IPS-NIHi7 (cell line): ENCODE data around the gene MAP4K5.
A peak's percentile ranks its signal among the peaks of the same experiment; 100 is the strongest.

Source experiments
- DNase-seq: peaks from one replicate; pipeline ENCODE4 v3.0.0; 2012; ENCODE audit warnings: mixed read lengths; ENCODE audit errors: extremely low spot score

Gene MAP4K5

GRCh38 chr14:50399251-50400032, 132.9 kb downstream of the MAP4K5 start:
- DNase-seq = no peak

- no peak for DNase-seq
These were observed 134.2 kb downstream of the MAP4K5 start for GRCh38 chr14:50398189-50398580.

- no peak for DNase-seq
These were observed 134.8 kb downstream of the MAP4K5 start for GRCh38 chr14:50397390-50398188.

- DNase-seq = peak; percentile 78
These were observed 135.6 kb downstream of the MAP4K5 start, which contains the start of gene CDKL1 for GRCh38 chr14:50396631-50397389. Gene CDKL1, minus strand, starts transcription at chr14:50396881. Its CDS starts 1,013 bp downstream, at chr14:50395868.

- DNase-seq = no peak
These were observed 136.9 kb downstream of the MAP4K5 start for GRCh38 chr14:50395448-50395847.

GRCh38 chr14:50394713-50395112, 137.7 kb downstream of the MAP4K5 start:
- DNase-seq = no peak

- DNase-seq = no peak
These were observed 142.5 kb downstream of the MAP4K5 start for GRCh38 chr14:50389668-50390441.

- DNase-seq = peak; percentile 68
These were observed 144.0 kb downstream of the MAP4K5 start for GRCh38 chr14:50388256-50388931.

- DNase-seq = no peak
These were observed 144.8 kb downstream of the MAP4K5 start for GRCh38 chr14:50387548-50387947.

- no peak for DNase-seq
These were observed 148.6 kb downstream of the MAP4K5 start for GRCh38 chr14:50383618-50384225.

GRCh38 chr14:50381823-50382287, 150.5 kb downstream of the MAP4K5 start:
- DNase-seq = no peak

GRCh38 chr14:50381008-50381407, 151.4 kb downstream of the MAP4K5 start:
- DNase-seq = no peak

- DNase-seq = no peak
These were observed 151.9 kb downstream of the MAP4K5 start for GRCh38 chr14:50380455-50380854.

- DNase-seq = no peak
These were observed 152.8 kb downstream of the MAP4K5 start for GRCh38 chr14:50379563-50379962.

- no peak for DNase-seq
These were observed 154.8 kb downstream of the MAP4K5 start for GRCh38 chr14:50377550-50378085.

GRCh38 chr14:50375760-50376159, 156.6 kb downstream of the MAP4K5 start:
- DNase-seq = no peak

GRCh38 chr14:50373959-50374358, 158.4 kb downstream of the MAP4K5 start:
- DNase-seq = no peak

- no peak for DNase-seq
These were observed 160.8 kb downstream of the MAP4K5 start for GRCh38 chr14:50371546-50371945.
